CD4-positive, alpha-beta T cell treated with Interleukin-6 at 100 ng/mL for 8 hours (primary cell): ENCODE results near the gene PCNX3.
"Not testable (repeated sequence)": the region's sequence is repeated elsewhere in the genome, so short reads cannot be mapped to it uniquely, and the experiment has no call there.

ENCODE experiments used
- DNase-seq: peaks from one replicate; pipeline ENCODE4 v3.0.0-alpha.2; 2020; ENCODE audit warnings: mixed read lengths, low spot score

PCNX3 gene

DNA sequence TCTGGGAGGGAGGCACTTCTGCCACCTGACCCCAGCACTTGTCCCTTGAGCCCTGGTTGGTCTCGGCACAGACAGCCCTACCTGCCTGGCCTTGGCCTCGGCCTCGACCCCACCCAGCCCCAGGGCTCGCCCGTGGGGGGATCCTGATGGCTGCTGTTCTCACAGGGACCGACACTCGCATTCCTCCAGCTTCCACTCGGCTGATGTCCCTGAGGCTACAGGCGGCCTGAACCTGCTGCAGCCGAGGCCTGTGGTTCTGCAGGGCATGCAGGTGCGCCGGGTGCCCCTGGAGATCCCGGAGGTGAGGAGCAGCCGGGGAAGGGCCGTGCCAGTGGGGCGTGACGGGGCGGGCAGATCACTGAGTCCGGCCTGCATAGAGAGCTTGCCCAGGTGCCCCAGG lies 5.1 kb downstream of the PCNX3 start:
- DNase-seq, result no peak

DNA sequence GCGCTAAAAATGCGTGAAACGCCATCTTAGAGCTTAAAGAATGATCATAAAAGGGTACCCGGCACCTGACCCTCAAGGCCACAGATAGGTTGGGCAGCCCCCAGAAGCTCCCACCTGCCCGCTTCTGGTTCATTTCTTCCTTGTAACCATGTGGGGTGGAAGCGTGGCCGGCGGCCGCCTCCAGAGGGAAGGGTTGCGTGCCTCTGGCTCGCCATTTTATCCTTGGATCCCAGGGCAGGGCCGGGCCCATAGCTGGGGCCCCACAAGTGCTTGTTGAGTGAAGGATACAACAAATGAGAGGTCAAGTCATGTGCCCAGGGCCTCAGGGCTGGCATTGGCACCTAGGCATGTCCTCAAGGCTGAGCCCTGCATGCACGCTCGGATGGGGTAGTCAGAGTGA lies 5.9 kb downstream of the PCNX3 start:
- no peak for DNase-seq

DNA sequence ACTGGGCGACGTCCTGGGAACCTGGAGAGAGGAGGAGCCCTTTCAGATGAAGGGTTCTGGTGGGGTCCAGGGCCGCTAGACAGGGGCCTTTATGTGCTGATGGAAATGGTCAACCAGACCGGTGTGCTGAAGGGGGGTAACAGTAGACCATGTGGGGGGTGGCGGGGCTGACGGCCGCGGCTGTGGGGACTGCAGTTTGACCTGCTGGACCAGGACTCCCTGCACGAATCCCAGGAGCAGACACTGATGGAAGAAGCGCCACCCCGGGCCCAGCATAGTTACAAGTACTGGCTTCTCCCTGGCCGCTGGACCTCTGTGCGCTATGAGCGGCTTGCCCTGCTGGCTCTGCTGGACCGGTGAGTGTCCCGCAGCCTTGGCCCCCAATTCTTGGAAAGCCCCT lies 6.4 kb downstream of the PCNX3 start:
- DNase-seq, result no peak

DNA sequence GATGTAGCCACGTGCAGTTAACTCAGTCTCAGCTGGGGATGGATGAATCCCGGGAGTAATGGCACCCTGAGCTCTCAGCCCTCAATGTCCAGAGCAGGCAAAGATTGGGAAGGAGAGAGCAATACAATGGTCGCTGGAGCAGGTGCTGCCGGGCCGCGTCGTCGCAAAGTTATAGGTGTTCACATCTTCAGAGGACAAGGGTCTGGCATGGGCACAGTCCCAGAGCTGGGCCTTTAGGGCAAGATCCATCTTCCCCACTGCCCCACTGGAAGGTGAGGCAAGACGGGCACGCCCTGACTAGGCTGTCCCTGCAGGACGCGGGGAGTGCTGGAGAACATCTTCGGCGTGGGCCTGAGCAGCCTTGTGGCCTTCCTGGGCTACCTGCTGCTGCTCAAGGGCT lies 7.6 kb downstream of the PCNX3 start:
- DNase-seq, result no peak

DNA sequence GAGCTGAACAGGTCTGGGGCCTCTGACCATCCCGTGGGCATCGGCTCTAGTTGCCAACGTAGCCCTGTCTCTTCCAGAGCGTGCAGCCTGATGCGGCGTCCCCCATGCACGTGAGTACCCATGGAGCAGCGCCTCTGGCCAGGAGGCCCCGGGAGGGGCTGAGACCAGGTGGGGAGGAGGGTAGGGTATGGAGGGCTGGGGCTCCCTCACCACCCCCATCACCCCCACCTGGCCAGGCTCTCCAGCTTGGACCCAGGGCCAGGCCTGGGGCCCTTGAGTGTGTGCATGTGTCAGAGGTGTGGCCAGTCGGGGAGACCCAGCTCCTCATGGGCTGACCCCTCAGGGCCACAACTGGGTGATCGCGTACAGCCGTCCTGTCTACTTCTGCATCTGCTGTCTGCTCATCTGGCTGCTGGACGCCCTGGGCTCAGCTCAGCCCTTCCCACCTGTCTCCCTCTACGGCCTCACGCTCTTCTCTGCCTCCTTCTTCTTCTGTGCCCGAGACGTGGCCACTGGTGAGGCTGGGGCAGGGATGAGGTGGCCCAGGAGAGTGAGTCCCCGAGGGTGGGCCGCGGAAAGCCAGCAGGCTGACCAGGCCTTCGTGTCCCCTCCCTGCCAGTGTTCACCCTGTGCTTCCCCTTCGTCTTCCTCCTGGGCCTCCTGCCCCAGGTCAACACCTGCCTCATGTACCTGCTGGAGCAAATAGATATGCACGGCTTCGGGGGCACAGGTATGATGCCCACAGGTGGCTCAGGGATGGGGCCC lies 8.5 kb downstream of the PCNX3 start:
- no peak for DNase-seq

DNA sequence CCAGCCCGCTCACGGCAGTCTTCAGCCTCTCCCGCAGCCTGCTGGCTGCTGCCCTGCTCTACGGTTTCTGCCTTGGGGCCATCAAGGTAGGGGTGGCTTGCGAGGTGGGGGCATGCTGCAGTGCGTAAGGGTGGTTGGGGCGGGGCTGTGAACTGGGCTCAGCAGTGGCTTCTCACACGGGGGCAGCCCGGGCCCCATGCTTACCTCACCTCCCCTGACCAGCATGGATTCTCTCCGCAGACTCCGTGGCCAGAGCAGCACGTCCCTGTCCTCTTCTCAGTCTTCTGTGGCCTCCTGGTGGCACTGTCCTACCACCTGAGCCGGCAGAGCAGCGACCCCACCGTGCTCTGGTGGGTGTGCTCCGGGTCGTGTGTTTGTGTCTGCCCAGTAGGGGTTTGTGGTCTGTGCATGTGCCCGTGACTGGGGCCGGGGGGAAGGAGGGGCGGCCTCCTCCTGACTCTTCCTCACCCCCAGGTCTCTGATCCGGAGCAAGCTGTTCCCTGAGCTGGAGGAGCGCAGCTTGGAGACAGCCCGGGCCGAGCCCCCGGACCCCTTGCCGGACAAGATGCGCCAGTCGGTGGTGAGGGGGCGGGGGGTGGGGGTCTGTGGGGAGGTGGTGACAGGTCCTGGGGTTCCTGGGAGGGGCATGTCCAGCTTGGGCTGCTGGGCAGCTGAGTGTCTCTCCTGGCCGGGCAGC lies 9.5 kb downstream of the PCNX3 start:
- no peak for DNase-seq

DNA sequence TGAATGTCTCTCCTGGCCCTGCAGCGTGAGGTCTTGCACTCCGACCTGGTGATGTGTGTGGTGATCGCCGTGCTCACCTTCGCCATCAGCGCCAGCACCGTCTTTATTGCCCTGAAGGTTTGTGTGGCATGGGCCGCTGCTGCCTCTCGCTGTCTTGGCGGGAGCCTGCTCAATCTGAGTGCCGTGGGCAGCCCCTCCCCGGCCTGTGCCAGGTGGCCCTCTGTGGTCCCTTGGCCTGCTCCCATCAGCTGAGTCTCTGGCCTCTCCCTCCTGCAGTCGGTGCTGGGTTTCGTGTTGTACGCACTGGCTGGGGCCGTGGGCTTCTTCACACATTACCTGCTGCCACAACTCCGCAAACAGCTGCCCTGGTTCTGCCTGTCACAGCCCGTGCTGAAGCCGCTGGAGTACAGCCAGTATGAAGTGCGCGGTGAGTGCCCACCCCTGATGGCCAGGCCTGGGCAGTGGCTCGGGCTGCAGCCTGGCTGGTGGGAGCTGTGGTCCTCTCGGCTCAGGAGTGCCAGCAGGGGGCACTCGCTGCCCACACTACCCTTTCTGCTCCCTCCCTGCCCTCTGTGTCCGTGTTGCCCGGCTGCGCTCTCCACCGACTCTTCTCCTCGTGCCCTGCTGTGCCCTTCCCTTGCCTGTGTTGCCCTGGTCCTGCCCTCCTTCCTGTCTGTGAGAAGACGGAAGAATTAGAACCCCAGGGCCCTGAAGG lies 10.2 kb downstream of the PCNX3 start:
- DNase-seq, result peak; percentile 54

DNA sequence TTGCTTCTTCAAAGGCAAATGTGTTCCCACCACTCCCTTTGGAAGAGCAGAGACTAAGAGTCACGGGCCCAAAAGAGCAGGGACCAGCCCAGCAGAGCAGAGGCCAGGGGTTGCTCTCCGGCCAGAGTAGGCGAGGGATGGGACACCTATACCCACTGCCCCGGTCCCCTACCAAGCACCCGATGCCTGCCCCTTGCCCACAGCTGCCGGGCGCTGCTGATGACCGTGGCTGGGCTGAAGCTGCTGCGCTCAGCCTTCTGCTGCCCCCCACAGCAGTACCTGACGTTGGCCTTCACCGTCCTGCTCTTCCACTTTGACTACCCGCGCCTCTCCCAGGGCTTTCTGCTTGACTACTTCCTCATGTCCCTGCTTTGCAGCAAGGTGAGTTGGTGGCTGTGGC lies 11.6 kb downstream of the PCNX3 start:
- no peak for DNase-seq

DNA sequence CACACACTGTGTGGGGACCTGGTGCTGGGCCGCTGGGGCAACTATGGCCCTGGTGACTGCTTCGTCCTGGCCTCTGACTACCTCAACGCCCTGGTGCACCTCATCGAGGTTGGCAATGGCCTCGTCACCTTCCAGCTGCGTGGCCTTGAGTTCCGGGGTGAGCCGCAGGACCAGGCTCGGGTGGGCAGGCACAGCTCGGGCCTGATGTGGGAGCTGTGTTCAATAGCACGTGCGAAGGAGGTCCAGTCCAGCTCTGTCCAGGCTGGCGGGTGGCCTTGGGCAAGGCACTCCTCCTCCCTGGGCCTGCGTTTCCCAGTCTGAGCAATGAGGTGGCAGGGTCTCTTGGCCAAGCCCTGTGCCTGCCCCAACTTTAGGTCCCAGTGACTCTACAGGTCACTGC lies 14.0 kb downstream of the PCNX3 start:
- no peak for DNase-seq

DNA sequence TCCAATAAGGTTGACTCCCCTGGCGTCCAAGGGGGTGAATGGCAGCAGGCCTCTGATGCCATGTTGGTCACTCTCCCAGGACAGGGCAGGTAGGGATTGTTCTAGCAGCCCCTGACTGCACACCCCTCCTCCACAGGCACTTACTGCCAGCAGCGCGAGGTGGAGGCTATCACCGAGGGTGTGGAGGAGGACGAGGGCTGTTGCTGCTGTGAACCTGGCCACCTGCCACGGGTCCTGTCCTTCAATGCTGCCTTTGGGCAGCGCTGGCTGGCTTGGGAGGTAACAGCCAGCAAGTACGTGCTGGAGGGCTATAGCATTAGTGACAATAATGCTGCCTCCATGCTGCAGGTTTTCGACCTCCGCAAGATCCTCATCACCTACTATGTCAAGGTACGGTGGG lies 14.6 kb downstream of the PCNX3 start:
- no peak for DNase-seq

DNA sequence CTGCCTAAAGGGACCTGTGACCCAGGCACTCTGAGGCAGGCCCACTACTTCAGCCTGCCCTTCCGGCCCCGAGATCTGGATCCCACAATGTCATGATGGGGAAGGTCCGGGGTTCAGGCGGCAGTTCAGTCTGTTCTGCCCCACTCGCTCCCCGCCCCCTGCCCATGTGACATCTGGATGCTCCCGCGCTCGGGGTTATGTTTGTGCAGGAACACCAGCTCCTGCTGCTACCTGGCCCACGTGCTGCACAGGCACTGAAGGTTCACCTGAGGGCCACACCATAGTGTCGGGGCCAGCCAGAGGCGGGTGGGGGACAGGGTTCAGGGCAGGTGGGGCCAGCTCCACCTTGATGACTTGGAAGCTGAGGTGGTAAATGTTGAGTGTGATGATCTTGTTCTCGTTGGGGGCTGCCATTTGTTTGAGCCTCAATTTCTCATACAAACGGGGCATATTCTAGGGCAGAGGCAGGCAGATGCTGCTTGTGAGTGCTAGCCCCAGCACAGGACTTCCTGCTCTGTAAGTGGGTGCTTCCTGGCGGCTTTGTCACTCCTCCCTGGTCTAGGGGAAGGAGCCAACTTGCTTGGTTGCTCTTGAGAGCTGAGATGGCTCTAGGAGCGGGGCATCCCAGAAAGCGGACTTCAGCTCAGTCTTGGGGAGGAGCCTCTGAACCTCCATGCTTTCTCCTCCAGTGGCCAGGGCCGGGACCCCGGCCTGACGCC lies 18.0 kb downstream of the PCNX3 start:
- no peak for DNase-seq

DNA sequence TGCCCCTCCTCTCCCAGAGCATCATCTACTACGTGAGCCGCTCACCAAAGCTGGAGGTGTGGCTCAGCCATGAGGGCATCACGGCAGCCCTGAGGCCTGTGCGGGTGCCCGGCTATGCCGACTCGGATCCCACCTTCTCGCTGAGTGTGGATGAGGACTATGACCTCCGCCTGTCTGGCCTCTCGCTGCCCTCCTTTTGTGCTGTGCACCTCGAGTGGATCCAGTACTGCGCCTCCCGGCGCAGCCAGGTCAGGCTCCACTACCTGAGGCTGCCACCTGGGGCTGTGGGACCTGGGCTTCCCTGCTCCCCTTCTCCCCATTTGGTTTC lies 18.5 kb downstream of the PCNX3 start:
- no peak for DNase-seq

DNA sequence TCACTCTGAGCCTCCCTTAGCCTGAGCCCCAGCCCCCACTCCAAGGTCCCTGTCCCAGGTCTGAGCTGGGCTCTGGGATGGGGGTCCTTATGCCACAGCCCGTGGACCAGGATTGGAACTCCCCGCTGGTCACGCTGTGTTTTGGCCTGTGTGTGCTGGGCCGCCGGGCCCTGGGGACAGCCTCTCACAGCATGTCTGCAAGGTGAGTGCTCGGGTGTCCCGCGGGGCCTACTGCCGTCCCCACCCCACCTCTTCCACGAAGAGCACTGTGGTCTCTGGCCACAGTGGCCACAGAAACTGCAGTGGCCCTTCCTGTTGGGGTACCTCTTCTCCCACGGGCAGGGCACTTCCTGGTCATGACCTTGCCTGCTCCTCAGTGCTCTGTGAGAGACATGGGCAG lies 18.9 kb downstream of the PCNX3 start:
- DNase-seq, result no peak

DNA sequence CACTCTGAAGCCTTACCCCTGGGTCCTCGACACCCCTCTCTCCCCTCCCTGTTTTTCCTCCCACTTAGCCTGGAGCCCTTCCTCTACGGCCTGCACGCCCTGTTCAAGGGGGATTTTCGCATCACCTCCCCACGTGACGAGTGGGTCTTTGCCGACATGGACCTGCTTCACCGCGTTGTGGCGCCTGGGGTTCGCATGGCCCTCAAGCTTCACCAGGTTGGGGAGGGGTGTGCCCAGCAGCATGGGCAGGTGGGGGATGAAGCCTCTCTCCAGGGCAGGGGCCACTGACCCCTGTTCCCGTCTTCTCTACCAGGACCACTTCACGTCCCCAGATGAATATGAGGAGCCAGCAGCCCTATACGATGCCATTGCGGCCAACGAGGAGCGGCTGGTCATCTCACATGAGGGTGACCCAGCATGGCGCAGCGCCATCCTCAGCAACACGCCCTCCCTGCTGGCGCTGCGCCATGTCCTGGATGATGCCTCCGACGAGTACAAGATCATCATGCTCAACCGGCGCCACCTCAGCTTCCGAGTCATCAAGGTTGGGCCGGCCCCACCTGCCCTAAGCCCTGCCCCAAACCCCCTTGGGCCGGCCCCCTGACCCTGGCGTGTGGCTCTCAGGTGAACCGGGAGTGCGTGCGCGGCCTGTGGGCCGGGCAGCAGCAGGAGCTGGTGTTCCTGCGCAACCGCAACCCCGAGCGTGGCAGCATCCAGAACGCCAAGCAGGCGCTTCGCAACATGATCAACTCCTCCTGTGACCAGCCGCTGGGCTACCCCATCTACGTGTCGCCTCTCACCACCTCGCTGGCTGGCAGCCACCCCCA lies 19.5 kb downstream of the PCNX3 start:
- no peak for DNase-seq

DNA sequence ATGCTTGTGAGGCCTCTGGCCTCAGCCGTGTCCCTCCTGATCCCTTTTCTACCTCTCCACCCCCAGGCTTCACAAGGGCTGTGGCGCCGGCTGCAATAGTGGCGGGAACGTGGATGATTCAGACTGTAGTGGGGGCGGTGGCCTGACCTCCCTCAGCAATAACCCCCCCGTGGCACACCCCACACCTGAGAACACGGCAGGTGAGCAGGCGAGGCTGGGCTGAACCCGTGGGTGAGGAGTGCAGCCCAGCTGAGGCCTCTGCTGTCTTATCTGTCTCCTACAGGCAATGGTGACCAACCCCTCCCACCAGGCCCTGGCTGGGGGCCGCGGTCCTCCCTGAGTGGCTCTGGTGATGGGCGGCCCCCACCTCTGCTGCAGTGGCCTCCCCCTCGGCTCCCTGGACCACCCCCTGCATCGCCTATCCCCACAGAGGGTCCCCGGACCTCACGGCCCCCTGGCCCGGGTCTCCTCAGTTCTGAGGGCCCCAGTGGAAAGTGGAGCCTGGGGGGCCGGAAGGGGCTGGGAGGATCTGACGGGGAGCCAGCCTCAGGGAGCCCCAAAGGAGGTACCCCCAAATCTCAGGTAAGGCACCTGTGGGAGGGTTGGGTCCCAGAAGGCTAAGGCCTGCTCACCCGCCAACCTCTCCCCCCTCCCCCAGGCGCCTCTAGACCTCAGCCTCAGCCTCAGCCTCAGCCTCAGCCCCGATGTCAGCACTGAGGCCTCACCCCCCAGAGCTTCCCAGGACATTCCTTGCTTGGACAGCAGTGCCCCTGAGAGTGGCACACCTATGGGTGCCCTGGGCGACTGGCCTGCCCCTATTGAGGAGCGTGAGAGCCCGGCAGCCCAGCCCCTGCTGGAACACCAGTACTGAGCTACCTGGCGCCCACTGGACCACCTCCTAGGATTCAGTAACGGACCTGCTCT lies 20.8 kb downstream of the PCNX3 start:
- no peak for DNase-seq

DNA sequence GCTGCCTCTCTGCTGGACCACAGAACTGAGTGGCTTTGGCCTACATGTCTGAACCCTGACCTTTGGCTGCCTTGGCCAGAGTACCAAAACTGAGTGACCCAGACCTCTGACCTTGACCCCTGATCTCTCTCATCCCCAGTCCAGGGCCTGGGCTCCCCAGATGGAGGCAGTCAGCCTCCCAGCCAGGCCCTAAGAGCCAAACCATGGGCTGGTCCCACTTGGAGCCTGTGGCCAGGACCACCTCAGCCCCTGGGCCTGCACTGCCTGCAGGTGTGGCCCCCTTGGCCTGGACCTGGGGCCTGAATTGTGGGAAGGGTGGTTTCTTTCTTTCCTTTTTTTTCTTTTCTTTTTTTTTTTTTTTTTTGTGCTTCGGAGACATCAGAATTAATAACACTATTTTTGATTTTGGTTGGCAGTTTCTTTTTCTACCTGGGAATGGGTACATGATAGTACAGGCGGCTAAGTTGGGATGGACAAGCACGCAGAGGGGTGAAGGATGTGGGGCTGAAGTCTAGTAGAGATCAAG lies 21.5 kb downstream of the PCNX3 start:
- no peak for DNase-seq

DNA sequence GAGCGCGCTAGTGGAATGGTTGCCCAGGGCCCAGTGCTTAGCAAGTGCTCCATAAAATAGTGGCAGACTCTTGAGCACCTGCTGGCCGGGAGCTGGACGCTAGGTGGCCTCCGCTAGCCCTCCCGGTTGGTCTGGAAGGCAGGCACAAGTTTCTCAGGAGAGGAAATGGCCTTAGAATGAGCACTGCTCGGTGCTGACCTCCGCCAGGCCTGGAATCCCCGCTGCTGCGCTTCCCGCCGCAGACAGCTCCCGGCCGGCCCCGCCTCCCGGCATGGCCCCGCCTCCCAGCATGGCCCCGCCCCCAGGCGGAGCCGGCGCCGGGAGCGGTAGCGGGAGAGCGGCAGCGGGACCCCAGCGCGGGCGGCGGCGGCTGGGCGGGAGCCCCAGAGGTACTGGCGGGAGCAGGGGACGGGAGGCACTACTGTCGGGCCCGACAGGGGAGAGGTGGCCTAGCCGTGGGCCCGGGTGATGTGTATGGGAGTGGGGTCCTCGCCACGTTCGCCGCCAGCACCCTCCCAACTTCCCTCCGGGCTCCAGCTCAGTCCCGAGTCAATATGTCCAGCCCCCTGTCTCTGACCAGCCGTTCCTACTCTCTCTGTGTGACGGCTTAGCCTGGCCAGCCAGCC lies 22.3 kb downstream of the PCNX3 start, which contains the start of gene SIPA1:
Gene SIPA1 (plus strand): TSS at position 308 of the 626 bp plus-strand sequence. CDS start 2,821 bp downstream, outside the sequence.
- peak; percentile 62 for DNase-seq

DNA sequence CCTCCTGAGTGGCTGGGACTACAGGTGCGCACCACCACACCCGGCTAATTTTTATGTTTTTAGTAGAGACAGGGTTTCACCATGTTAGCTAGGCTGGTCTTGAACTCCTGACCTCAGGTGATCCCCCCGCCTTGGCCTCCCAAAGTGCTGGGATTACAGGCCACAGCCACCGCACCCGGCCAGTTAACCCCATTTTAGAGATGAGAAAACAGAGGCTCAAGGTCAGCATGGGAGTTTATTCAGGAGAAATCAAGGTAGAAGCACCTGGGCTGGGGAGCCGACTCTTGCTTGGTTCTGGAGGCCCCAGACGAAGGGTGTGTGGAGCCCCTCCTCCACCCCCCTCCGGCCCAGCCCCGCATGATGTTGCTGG lies 23.6 kb downstream of the PCNX3 start:
- not testable (repeated sequence) for DNase-seq

DNA sequence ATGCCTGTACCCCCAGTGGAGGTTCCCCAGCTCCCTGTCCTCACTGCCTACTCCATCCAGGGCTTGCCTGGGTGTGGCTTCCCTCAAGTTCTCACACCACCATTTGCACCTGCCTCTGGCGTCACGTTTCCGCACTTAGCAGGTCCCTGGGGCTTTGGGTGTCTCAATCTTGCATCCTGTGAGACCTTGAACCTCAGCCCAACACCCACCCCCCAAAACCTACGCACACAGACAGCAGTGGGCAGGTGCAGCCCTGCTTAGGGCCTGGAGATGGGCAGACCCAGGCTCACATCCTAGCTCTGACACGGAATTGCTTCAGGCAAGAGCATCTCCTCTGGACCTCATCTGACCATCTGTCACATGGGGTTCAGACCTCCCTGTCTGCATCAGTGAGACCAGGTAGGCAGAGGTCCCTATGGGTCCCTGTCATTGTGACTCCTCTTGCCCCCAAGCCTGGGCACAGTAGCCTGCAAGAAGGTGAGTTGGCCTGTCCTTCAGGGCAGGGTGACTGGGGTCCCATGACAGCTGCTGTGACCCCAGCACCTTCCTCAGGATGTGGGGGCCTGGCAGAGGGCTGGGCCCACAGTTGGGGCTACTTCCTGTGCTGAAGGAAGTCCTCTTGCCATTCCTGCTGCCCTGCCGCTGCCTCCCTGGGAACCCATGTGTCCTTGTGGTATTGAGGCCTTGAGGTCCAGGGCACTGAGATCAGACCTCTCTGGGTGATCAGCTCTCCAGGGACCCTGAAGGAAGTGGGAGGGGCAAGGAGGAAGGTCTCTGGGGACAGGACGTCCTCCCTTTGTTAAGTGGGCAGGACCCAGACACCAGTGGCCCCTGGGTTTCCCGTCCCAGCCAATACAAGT lies 24.3 kb downstream of the PCNX3 start:
- peak; percentile 75 for DNase-seq
